Endothelial cell of umbilical vein (primary cell): ENCODE measurements around the gene SH3RF1. TPM values are rescaled to one million over a fixed set of nuclear protein-coding genes. Genes with fewer than 3 reads are reported as not detected.

ENCODE experiments used
- BruUV-seq: library from RNA; stranded (reverse); fragments of 400-500 nt; replicated peaks from 2 replicates; lab custom pipeline; 2021; lab: Mats Ljungman, UMichigan
- CTCF ChIA-PET: fragments of 300-600, 350-600 bp; sonication (Branson Sonifier 250); formaldehyde crosslinking; loops from one replicate; lab custom pipeline; 2021; ENCODE audit warnings: antibody characterized with exemption, inconsistent platforms; lab: Charles Lee
- POLR2A ChIA-PET: fragments of 300-600, 350-600 bp; sonication (Branson Sonifier 250); formaldehyde crosslinking; loops from one replicate; lab custom pipeline; 2021; ENCODE audit warnings: antibody characterized with exemption, inconsistent platforms; lab: Charles Lee
- DNase-seq: peaks from one replicate; pipeline ENCODE4 v3.0.0-alpha.2; 2011; ENCODE audit warnings: low read depth, low spot score
- FAIRE-seq: peaks from 2 replicates; lab custom pipeline; 2011; peaks lifted over from hg19 to GRCh38; lab: Jason Lieb, UNC
- H2AFZ ChIP-seq: 2 replicates; pipeline ENCODE4 v1.6.0; 2012; ENCODE audit warnings: low read depth, low read length, control low read depth, inconsistent platforms
- H3K27ac ChIP-seq: 2 replicates; pipeline ENCODE4 v1.5.1; 2011; ENCODE audit warnings: low read depth, mild to moderate bottlenecking, control low read depth, low read length, moderate library complexity; ENCODE audit not compliant: insufficient read depth
- H3K27me3 ChIP-seq, 2 experiments: 2 replicates each; pipeline versions ENCODE4 v1.6.0 to v1.6.1; 2011; ENCODE audit warnings: low read length in 2 of 2, mixed read lengths in 1 of 2; ENCODE audit not compliant: control insufficient read depth in 2 of 2, insufficient read depth in 2 of 2
- H3K36me3 ChIP-seq, 2 experiments: 2 replicates in 1 of 2; 3 replicates in 1 of 2; pipeline ENCODE4 v1.5.1; 2011; ENCODE audit warnings: low read length in 2 of 2, mild to moderate bottlenecking in 1 of 2, moderate library complexity in 1 of 2; ENCODE audit not compliant: control insufficient read depth in 2 of 2, insufficient read depth in 2 of 2; ENCODE audit errors: extremely low read depth in 1 of 2
- H3K4me1 ChIP-seq: 3 replicates; pipeline ENCODE4 v1.5.1; 2011; ENCODE audit warnings: mild to moderate bottlenecking, low read length; ENCODE audit not compliant: control insufficient read depth, insufficient read depth; ENCODE audit errors: extremely low read depth
- H3K4me2 ChIP-seq: 2 replicates; pipeline ENCODE4 v1.6.1; 2011; ENCODE audit warnings: low read length, control low read depth, mixed read lengths; ENCODE audit not compliant: insufficient read depth
- H3K4me3 ChIP-seq, 3 experiments: fragments of 200-600 bp in 1 of 3; sonication (generic), shearing (Covaris generic) in 1 of 3; replicated peaks in 1 of 3; 2 replicates each; pipeline ENCODE4 v1.5.1; 2011 to 2016; ENCODE audit warnings: control low read depth in 3 of 3, low read length in 3 of 3, mild to moderate bottlenecking in 2 of 3, inconsistent platforms in 1 of 3, low read depth in 1 of 3, moderate library complexity in 1 of 3; ENCODE audit not compliant: insufficient read depth in 1 of 3
- H3K79me2 ChIP-seq: 2 replicates; pipeline ENCODE4 v1.6.0; 2012; ENCODE audit warnings: low read length, inconsistent platforms; ENCODE audit not compliant: control insufficient read depth, insufficient read depth
- H3K9ac ChIP-seq: replicated peaks from 2 replicates; pipeline ENCODE3; 2011; ENCODE audit warnings: low read length, control low read depth; ENCODE audit not compliant: insufficient read depth; ENCODE audit errors: extremely low read depth
- H3K9me1 ChIP-seq: replicated peaks from 3 replicates; pipeline ENCODE4 v1.6.0; 2011; ENCODE audit warnings: mild to moderate bottlenecking, low read length; ENCODE audit not compliant: control insufficient read depth, insufficient read depth; ENCODE audit errors: extremely low read depth
- H3K9me3 ChIP-seq: replicated peaks from 2 replicates; pipeline ENCODE4 v1.5.1; 2012; ENCODE audit warnings: low read length, inconsistent platforms; ENCODE audit not compliant: control insufficient read depth, insufficient read depth
- H4K20me1 ChIP-seq: replicated peaks from 2 replicates; pipeline ENCODE3; 2011; ENCODE audit warnings: mild to moderate bottlenecking, low read length; ENCODE audit not compliant: control insufficient read depth, insufficient read depth; ENCODE audit errors: extremely low read depth
- CTCF ChIP-seq, 2 donors: IDR thresholded peaks; 1 replicate in 1 of 2; 2 replicates in 1 of 2; pipeline ENCODE4 v1.5.1; 2011; ENCODE audit warnings: low read length in 2 of 2, mild to moderate bottlenecking in 2 of 2, moderate library complexity in 2 of 2, control low read depth in 1 of 2, inconsistent platforms in 1 of 2, low read depth in 1 of 2; ENCODE audit not compliant: insufficient read depth in 1 of 2; ENCODE audit errors: extremely low read depth in 1 of 2
- EZH2 ChIP-seq: IDR thresholded peaks from 2 replicates; pipeline ENCODE4 v1.6.1; 2012; ENCODE audit warnings: borderline replicate concordance, low read depth, mild to moderate bottlenecking, moderate library complexity, low read length, inconsistent platforms; ENCODE audit not compliant: severe bottlenecking
- FOS ChIP-seq: IDR thresholded peaks from 2 replicates; pipeline ENCODE4 v1.6.1; 2011; ENCODE audit warnings: mild to moderate bottlenecking, low read length, moderate library complexity, borderline replicate concordance; ENCODE audit not compliant: insufficient read depth
- GATA2 ChIP-seq: IDR thresholded peaks from 2 replicates; pipeline ENCODE4 v1.7.0; 2011; ENCODE audit warnings: low read depth, mild to moderate bottlenecking, moderate library complexity, mixed read lengths, low read length; ENCODE audit not compliant: insufficient read length, insufficient read depth
- JUN ChIP-seq: IDR thresholded peaks from 2 replicates; pipeline ENCODE4 v1.6.1; 2011; ENCODE audit warnings: borderline replicate concordance, low read depth; ENCODE audit not compliant: insufficient read length, insufficient read depth
- MAX ChIP-seq: IDR thresholded peaks from 2 replicates; pipeline ENCODE4 v1.6.1; 2011; ENCODE audit not compliant: insufficient read depth, insufficient read length
- MYC ChIP-seq: IDR thresholded peaks from one replicate; pipeline ENCODE4 v1.6.1; 2011; ENCODE audit warnings: mild to moderate bottlenecking, low read depth, low read length
- POLR2A ChIP-seq: IDR thresholded peaks from 2 replicates; pipeline ENCODE4 v1.6.1; 2012; ENCODE audit warnings: low read depth, mild to moderate bottlenecking, control low read depth, low read length
- POLR2AphosphoS5 ChIP-seq: IDR thresholded peaks from 2 replicates; pipeline ENCODE4 v1.6.1; 2012; ENCODE audit warnings: low read depth, mild to moderate bottlenecking, control low read depth, low read length, moderate library complexity; ENCODE audit not compliant: insufficient read depth
- dilution Hi-C: fragments of 300-500 bp; cut with MboI; formaldehyde crosslinking; loops from one replicate; pipeline ENCODE4 v1.15.0; 2019; ENCODE audit warnings: low sequenced_read_pairs; ENCODE audit not compliant: extremely low pct_ligation_motif_present
- intact Hi-C: fragments of 100-400 bp; cut with micrococcal nuclease; formaldehyde crosslinking; loops from one replicate; pipeline ENCODE4 v1.10.0; 2022
- polyA plus RNA-seq, 4 experiments: library from polyadenylated mRNA; depleted of rRNA in 3 of 4; stranded (reverse) in 3 of 4; unstranded in 1 of 4; fragments of >200 nt; gene quantifications; 2 replicates each; pipeline versions ENCODE4 v1.2.1 to v1.2.3, GENCODE V29; 2011 to 2012; ENCODE audit warnings: missing spikeins in 1 of 4
- total RNA-seq: library from RNA; stranded (reverse); gene quantifications from 2 replicates; pipeline ENCODE4 v1.2.3, GENCODE V29; 2021

SH3RF1 gene
- total and polyA plus RNA-seq, 2 donors (not counting 3 experiments of a cell fraction or from before 2014, with no cell fraction given), result 16.2 to 24.9 TPM

DNA sequence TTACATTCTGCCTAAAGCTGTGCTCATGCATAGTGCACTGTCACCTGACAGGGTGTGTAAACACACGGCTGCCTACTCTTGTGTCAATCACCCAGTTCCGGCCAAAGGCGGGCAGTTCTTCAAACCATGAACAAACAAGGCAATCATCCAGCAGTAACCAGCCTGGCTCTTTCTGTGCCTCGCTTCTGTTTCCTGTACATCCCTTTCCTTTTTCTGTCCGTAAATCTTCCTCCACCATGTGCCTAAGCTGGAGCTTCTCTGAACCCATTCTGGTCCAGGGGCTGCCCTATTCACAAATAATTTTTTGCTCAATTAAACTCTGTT, 199.9 kb downstream of the SH3RF1 start:
- no peak overlapping the region for H3K4me2 ChIP-seq
- H4K20me1 ChIP-seq, result no peaks in the 10 kb centered on the region
- no peak for FAIRE-seq
- H3K79me2 ChIP-seq, result no peaks in the 10 kb centered on the region
- no peak overlapping the region for H2AFZ ChIP-seq
- BruUV-seq, result no TSS peak
- no peaks in the 10 kb centered on the region for H3K9me1 ChIP-seq
- H3K9ac ChIP-seq, result no peak overlapping the region
- H3K4me1 ChIP-seq, result no peaks in the 10 kb centered on the region
- H3K4me3 ChIP-seq, result no peak overlapping the region
- no peaks in the 10 kb centered on the region for H3K27me3 ChIP-seq
- POLR2A ChIA-PET, result no interaction called here
- dilution Hi-C loops (no loop called here), intact Hi-C loops (no loop called here)
- DNase-seq, result no peak
- no peaks in the 10 kb centered on the region for H3K9me3 ChIP-seq
- H3K27ac ChIP-seq, result no peak overlapping the region
- TF ChIP-seq POLR2A (no peak), GATA2 (no peak), EZH2 (no peak), MAX (no peak), CTCF (IDR thresholded peaks at IDR 0.05; ENCODE audit: extremely low read depth in 1 of 2, insufficient read depth in 1 of 2, low read depth in 1 of 2, low read length in 2 of 2) (no peak), JUN (no peak), MYC (no peak), POLR2AphosphoS5 (no peak), FOS (no peak)
- CTCF ChIA-PET, result no interaction called here
- no peaks in the 10 kb centered on the region for H3K36me3 ChIP-seq
